Measurements from ENCODE around the gene FRMPD2.

Gene FRMPD2

GRCh38 chr10:48236199-48236621 is 38.3 kb downstream of the FRMPD2 start:
- TF ChIP-seq SIN3A (IDR thresholded peaks at IDR 0.05; ENCODE audit: borderline replicate concordance, insufficient read depth, low read length) (no peak), POLR2AphosphoS5 (IDR thresholded peaks at IDR 0.05; ENCODE audit: low read depth, low read length) (no peak), FOXP2 (optimal IDR thresholded peaks at IDR 0.05; ENCODE audit: borderline replicate concordance, extremely low read depth, extremely low read length, insufficient read depth) (no peak), REST (IDR thresholded peaks at IDR 0.05; ENCODE audit: insufficient read depth in 1 of 2, low read depth in 2 of 2, low read length in 2 of 2) (no peak), TAF1 (IDR thresholded peaks at IDR 0.05; ENCODE audit: borderline replicate concordance, insufficient read depth, low read length) (no peak)

DNA sequence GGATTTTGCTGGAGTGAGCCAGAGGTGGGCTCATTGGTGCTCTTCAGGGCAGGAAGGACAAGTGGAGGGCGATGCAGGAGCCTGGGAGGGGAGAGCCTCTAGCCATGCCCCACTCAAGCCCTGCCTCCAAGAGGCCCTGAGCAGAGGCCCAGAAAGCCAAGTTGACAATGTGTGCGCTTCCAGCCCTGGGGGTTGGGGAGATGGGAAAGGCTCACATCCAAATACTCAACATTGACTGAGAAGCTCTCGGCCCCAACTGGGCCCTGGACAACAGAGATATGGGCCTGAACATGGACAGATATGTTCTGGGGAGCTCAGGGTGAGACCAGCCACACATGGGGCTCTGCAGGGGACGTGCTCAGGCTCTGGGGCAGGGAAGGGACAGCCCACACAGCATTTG is 39.0 kb downstream of the FRMPD2 start:
- TF ChIP-seq SIN3A (IDR thresholded peaks at IDR 0.05; ENCODE audit: borderline replicate concordance, insufficient read depth, low read length) (no peak), TAF1 (IDR thresholded peaks at IDR 0.05; ENCODE audit: borderline replicate concordance, insufficient read depth, low read length) (no peak), REST (IDR thresholded peaks at IDR 0.05; ENCODE audit: insufficient read depth in 1 of 2, low read depth in 2 of 2, low read length in 2 of 2) (no peak)

DNA sequence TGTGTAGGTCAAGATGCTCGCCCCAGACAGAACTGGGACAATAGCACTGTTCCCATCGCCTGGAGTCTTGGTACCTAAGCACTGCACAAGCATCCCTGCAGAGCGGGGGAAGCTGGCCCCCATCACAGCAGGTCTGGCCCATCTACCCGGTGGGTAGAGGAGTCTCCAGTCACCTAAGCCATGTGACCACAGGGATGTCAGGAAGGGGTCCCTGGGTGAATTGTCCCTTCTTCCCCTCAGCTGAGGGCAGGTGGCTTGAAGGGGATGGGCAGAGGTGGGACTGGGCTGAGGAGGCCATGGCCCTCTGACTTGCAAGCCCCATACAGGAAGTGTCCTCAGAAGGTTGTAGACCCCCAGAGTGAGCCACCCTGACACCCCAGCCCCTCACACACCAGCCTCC is 39.7 kb downstream of the FRMPD2 start:
- TF ChIP-seq REST (IDR thresholded peaks at IDR 0.05; ENCODE audit: insufficient read depth in 1 of 2, low read depth in 2 of 2, low read length in 2 of 2) (no peak), TAF1 (IDR thresholded peaks at IDR 0.05; ENCODE audit: borderline replicate concordance, insufficient read depth, low read length) (no peak), SIN3A (IDR thresholded peaks at IDR 0.05; ENCODE audit: borderline replicate concordance, insufficient read depth, low read length) (no peak), FOXP2 (optimal IDR thresholded peaks at IDR 0.05; ENCODE audit: borderline replicate concordance, extremely low read depth, extremely low read length, insufficient read depth) (no peak), POLR2AphosphoS5 (IDR thresholded peaks at IDR 0.05; ENCODE audit: low read depth, low read length) (no peak)

DNA sequence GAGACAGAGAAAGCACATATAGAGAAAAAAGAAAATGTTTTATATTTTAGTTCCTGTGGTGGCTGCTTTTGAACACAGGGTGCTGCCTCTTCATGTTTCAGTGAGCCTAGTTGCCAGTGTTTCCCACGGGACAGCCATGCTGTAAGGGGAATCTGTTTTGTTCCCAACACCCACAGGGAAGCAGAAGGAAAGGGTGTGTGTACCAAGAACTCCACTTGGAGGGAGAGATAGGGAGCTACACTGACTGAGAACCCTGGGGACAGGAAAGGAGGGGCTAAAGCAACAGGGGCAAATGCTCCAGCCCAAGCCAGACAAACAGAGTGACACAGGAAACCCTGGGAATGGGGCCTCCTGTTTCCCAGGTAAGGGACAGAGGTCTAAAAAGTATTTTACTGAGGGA is 40.2 kb downstream of the FRMPD2 start:
- TF ChIP-seq SIN3A (IDR thresholded peaks at IDR 0.05; ENCODE audit: borderline replicate concordance, insufficient read depth, low read length) (no peak), REST (IDR thresholded peaks at IDR 0.05; ENCODE audit: insufficient read depth in 1 of 2, low read depth in 2 of 2, low read length in 2 of 2) (no peak)

DNA sequence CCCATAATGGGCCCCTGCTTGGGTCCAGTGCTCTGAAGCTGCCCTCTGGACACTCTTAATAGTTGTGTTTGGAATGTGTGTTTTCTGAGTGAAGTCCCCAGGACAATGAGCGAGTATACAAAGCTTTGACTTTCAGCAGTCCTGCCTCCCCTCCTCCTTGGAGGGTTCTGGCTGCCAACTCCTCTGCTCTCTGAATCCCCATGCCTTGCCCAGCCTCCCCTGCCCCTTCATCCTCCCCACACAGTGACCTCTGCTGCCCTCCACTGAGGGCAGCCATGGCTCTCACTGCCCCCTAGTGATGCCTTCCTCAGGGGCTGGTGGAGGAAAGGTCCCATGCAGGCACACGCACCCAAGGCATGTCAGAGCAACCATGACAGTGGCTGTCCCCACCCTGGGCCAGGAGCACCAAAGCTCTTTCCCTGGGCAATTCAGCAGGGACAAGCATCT is 40.9 kb downstream of the FRMPD2 start:
- TF ChIP-seq REST (IDR thresholded peaks at IDR 0.05; ENCODE audit: insufficient read depth in 1 of 2, low read depth in 2 of 2, low read length in 2 of 2) (no peak), SIN3A (IDR thresholded peaks at IDR 0.05; ENCODE audit: borderline replicate concordance, insufficient read depth, low read length) (no peak), POLR2AphosphoS5 (IDR thresholded peaks at IDR 0.05; ENCODE audit: low read depth, low read length) (no peak), TAF1 (IDR thresholded peaks at IDR 0.05; ENCODE audit: borderline replicate concordance, insufficient read depth, low read length) (no peak), FOXP2 (optimal IDR thresholded peaks at IDR 0.05; ENCODE audit: borderline replicate concordance, extremely low read depth, extremely low read length, insufficient read depth) (no peak)

All from PFSK-1 (cell line).